MCF 10A (cell line): Measurements from ENCODE around the gene APOL4. TPM values are rescaled to one million over a fixed set of nuclear protein-coding genes. Genes with fewer than 3 reads are reported as not detected.

Source experiments
- BruUV-seq: library from RNA; stranded (reverse); fragments of 400-500 nt; replicated peaks from 2 replicates; lab custom pipeline; 2021; lab: Mats Ljungman, UMichigan
- CTCF ChIA-PET: fragments of 300-600 bp; sonication (Branson Sonifier 250); formaldehyde crosslinking; extraction: SDS; loops from one replicate; lab custom pipeline; 2021; ENCODE audit warnings: antibody characterized with exemption, inconsistent platforms; lab: Yijun Ruan, JAX
- POLR2A ChIA-PET: fragments of 300-600, 350-650 bp; sonication (Branson Sonifier 250); formaldehyde crosslinking; extraction: SDS; loops from one replicate; lab custom pipeline; 2020; ENCODE audit warnings: antibody characterized with exemption, inconsistent platforms; lab: Yijun Ruan, JAX
- DNase-seq: peaks from one replicate; pipeline ENCODE4 v3.0.0-alpha.2; 2018; ENCODE audit not compliant: unreplicated experiment
- H3K27ac Mint-ChIP-seq: one replicate; pipeline ENCODE4 v1.8.0; 2022; ENCODE audit warnings: mild to moderate bottlenecking, low read depth, mixed read lengths; ENCODE audit not compliant: unreplicated experiment
- H3K27me3 Mint-ChIP-seq: one replicate; pipeline ENCODE4 v1.8.0; 2022; ENCODE audit warnings: mixed read lengths; ENCODE audit not compliant: insufficient read depth, unreplicated experiment
- H3K36me3 Mint-ChIP-seq: one replicate; pipeline ENCODE4 v1.8.0; 2022; ENCODE audit warnings: mild to moderate bottlenecking, moderate library complexity, mixed read lengths; ENCODE audit not compliant: insufficient read depth, unreplicated experiment
- H3K4me1 Mint-ChIP-seq: one replicate; pipeline ENCODE4 v1.8.0; 2022; ENCODE audit warnings: mixed read lengths; ENCODE audit not compliant: insufficient read depth, unreplicated experiment
- H3K4me3 Mint-ChIP-seq: one replicate; pipeline ENCODE4 v1.8.0; 2022; ENCODE audit warnings: mild to moderate bottlenecking, moderate library complexity, mixed read lengths; ENCODE audit not compliant: unreplicated experiment
- H3K9me3 Mint-ChIP-seq: one replicate; pipeline ENCODE4 v1.8.0; 2022; ENCODE audit warnings: mixed read lengths; ENCODE audit not compliant: unreplicated experiment
- CTCF ChIP-seq: fragments of 200-600 bp; IDR thresholded peaks from one replicate; pipeline ENCODE4 v1.8.0; 2022; ENCODE audit warnings: antibody characterized with exemption, mild to moderate bottlenecking; ENCODE audit not compliant: unreplicated experiment
- intact Hi-C: fragments of 100-400 bp; cut with micrococcal nuclease; formaldehyde crosslinking; loops from 2 replicates; pipeline ENCODE4 v1.14.1; 2022
- total RNA-seq: library from RNA; stranded (reverse); gene quantifications from 2 replicates; pipeline ENCODE4 v1.2.3, GENCODE V29; 2022

The APOL4 gene
- total RNA-seq, 1 experiment from 2014 or later, result not detected

DNA sequence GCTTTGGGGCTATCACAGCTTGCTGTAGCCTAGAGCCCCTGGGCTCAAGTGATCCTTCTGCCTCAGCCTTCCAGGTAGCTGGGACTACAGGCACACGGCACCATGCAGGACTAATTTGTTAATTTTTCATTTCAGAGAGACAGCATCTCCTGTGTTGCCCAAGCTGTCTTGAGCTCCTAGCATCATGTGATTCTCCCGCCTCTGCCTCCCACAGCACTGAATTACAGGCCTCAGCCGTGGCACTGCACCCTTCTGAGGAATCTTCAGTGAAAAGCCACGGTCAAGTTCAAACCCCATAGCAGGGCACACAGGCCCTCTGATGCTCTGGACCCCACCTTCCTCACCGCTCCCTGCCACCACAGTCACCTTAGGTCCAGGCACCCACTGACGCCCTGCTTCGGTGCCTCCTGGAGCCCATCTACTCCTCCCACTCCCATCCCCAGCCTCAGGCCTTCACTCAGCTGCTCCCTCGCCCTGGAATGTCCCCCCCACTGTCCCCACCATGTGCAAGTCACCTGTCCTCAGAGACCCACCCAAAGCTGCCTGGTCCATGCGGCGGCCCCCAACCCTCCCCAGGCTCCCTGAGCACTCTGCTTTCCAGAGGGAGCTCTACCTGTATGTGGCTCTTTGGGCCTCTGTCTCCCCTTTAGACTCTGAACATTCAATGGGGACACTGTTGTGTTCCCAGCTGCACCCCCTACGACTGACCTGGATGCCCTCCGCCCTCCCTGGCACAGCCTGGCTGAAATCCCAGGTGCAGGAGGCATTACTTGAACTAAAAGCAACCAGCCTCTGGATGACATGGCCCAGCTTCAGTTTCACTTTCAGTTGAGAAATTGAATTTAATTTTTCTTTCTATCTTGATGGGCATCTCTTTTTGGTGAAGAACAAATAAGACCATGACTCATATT, 36.1 kb upstream of the APOL4 start:
- peak overlapping the region; percentile 97 for H3K4me3 Mint-ChIP-seq
- H3K36me3 Mint-ChIP-seq, result peaks cover 33% of the 10 kb centered on the region
- H3K27me3 Mint-ChIP-seq, result no peaks in the 10 kb centered on the region
- H3K4me1 Mint-ChIP-seq, result peaks cover 28% of the 10 kb centered on the region
- peaks cover 16% of the 10 kb centered on the region for H3K9me3 Mint-ChIP-seq
- no peak for TF ChIP-seq CTCF
- BruUV-seq, result no TSS peak
- ChIA-PET POLR2A (interaction anchor here (0.6 to 2.6 kb wide), 5 partner anchors 17 to 97 kb away, joined by 3 to 7 read pairs (median 3); no protein-coding TSS in a partner anchor), CTCF (interaction anchor here (0.6 to 4.4 kb wide), 8 partner anchors 37 to 611 kb away, joined by 3 to 25 read pairs (median 4); no protein-coding TSS in a partner anchor)
- no peak for DNase-seq
- intact Hi-C loops, result loop anchor here (5.0 kb wide), 1 partner anchor 40 kb away; no protein-coding TSS in a partner anchor
- H3K27ac Mint-ChIP-seq, result peak overlapping the region; percentile 97

DNA sequence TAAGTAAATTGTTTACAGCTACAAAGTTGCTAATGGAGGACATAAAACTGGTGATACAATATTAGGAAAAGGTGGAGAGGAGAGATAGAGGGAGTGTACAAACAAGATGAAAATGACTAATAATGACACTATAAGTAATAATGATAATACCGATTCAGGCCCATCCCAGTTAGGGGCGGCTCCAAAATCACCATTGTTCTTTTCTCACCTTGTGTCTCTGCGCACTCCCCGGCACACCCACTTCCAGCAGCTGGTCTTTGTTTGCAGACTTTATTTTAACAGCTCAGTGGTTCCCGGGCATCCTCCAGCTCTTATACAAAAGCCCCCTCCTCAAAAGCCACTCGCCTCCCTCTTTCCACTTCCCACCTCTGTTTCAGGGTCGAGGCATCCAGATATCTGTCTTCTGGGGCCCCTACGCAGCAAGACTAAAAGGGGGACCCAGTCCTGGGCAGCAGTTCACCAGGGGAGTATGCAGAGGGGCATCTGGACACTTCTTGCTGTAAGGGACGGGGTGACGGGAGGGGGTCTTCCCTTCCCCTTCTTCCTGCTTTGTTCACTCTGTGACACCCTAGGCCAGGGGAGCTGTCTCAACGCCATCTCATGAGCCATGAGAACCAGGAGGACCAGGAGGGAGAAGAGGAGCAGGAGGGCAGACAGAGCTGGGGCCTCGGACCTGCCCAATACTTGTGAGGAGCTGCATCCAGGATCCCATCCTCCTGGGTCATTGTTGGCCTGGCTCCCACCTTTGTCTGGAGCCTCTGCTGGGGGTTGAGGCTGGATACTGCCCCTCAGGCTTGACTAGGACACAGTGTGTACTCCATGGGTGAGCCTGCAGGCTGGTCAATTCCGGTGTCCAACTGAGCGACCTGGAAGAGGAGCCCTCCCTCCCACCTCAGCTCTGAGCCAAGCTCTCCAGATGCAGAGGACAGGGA, 35.0 kb upstream of the APOL4 start:
- peaks cover 28% of the 10 kb centered on the region for H3K4me1 Mint-ChIP-seq
- DNase-seq, result no peak
- H3K27ac Mint-ChIP-seq, result no peak overlapping the region
- intact Hi-C loops, result loop anchor here (5.0 kb wide), 1 partner anchor 39 kb away; no protein-coding TSS in a partner anchor
- BruUV-seq, result no TSS peak
- H3K4me3 Mint-ChIP-seq, result peak overlapping the region; percentile 97
- H3K36me3 Mint-ChIP-seq, result peaks cover 41% of the 10 kb centered on the region
- POLR2A ChIA-PET, result interaction anchor here (0.6 kb wide), 2 partner anchors 95 to 1992 kb away, joined by 3 read pairs; no protein-coding TSS in a partner anchor
- CTCF ChIA-PET, result interaction anchor here (0.9 to 4.4 kb wide), 4 partner anchors 9 to 92 kb away, joined by 3 to 25 read pairs (median 4); no protein-coding TSS in a partner anchor
- no peaks in the 10 kb centered on the region for H3K27me3 Mint-ChIP-seq
- H3K9me3 Mint-ChIP-seq, result peaks cover 16% of the 10 kb centered on the region
- no peak for TF ChIP-seq CTCF

GRCh38 chr22:36235585-36235984, 34.0 kb upstream of the APOL4 start:
- H3K36me3 Mint-ChIP-seq, result peaks cover 52% of the 10 kb centered on the region
- H3K4me1 Mint-ChIP-seq, result peaks cover 28% of the 10 kb centered on the region
- H3K27ac Mint-ChIP-seq, result no peak overlapping the region
- no peak for DNase-seq
- no peak for TF ChIP-seq CTCF
- H3K27me3 Mint-ChIP-seq, result no peaks in the 10 kb centered on the region
- peaks cover 16% of the 10 kb centered on the region for H3K9me3 Mint-ChIP-seq
- no TSS peak for BruUV-seq
- POLR2A ChIA-PET, result interaction anchor here (0.6 kb wide), 1 partner anchor 1993 kb away, joined by 3 read pairs; no protein-coding TSS in a partner anchor
- H3K4me3 Mint-ChIP-seq, result peak overlapping the region; percentile 97
- CTCF ChIA-PET, result interaction anchor here (0.6 kb wide), 2 partner anchors 8 to 104 kb away, joined by 3 read pairs; no protein-coding TSS in a partner anchor
- intact Hi-C loops, result loop anchor here (5.0 kb wide), 1 partner anchor 38 kb away; no protein-coding TSS in a partner anchor
